ENCODE results near the gene ARHGEF6.

Gene ARHGEF6

DNA sequence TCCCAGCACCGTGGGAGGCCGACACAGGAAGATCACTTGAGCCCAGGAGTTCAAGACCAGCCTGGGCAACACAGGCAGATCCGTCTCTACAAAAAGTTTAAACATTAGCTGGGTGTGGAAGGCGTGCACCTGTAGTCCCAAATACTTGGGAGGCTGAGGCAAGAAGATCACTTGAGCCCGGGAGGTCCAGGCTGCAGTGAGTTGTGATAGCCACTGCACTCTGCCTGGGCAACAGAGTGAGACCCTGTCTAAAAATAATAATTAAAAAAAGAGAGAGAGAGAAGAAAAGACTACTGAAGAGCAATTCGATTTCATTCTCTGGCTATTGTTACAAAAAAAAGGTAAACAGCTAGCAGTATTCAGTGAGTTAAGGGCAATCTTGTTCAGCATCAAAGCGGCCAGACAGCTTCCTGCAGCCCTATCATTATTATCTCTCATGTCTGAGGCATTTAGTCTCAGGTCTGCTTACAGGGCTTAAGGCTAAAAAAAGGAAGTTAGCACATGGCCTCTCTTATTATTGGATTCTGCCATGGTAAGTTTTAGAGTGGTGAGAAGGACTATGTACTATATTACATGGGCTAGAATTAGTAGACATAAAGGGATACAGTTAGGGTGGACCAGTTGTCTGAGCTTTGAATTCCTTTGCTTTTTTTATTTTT is 37.9 kb downstream of the ARHGEF6 start:
- DNase-seq, result no peak

- DNase-seq, result no peak
These were observed 42.5 kb downstream of the ARHGEF6 start for GRCh38 chrX:136738049-136738729.

DNA sequence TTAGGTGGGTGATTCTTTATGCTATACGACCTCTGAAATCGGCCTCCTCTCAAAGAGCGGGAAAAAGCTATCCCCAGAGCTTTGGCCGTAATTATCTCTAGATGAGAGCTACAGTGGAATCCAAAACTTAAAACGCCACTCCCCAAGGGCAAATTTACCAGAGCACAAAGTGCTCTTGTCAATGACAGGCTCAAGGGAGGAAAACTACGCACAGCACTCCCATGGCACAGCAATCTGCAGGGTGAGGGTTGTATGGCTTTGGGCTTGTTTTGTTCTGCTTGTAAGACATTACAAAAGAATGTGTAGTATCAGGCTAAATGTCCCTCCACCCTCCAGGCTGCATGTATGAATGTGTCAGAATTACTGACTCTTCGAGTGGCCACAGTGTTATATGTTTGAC is 44.0 kb downstream of the ARHGEF6 start:
- DNase-seq, result no peak

DNA sequence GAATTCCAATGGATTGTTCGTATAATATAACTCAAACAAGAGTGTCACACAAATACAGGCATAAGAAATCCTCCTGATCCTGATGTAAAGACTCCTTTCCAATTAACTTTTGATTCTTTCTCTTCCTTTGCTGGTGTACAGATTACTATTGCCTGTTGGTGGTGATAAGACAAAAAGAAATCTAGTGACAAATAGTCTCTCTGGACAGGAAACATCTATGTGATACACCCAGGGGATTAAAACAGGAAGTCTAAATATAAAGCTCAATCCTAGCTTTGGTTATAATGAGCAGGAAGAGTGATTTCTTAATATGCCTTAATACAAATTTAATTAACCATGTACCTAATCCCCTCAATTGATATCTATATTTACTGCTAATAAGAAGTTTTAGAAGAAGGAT is 45.1 kb downstream of the ARHGEF6 start:
- DNase-seq, result no peak

- no peak for DNase-seq
These were observed 47.1 kb downstream of the ARHGEF6 start for GRCh38 chrX:136733613-136734012.

GRCh38 chrX:136731798-136732197 is 48.9 kb downstream of the ARHGEF6 start:
- no peak for DNase-seq

DNA sequence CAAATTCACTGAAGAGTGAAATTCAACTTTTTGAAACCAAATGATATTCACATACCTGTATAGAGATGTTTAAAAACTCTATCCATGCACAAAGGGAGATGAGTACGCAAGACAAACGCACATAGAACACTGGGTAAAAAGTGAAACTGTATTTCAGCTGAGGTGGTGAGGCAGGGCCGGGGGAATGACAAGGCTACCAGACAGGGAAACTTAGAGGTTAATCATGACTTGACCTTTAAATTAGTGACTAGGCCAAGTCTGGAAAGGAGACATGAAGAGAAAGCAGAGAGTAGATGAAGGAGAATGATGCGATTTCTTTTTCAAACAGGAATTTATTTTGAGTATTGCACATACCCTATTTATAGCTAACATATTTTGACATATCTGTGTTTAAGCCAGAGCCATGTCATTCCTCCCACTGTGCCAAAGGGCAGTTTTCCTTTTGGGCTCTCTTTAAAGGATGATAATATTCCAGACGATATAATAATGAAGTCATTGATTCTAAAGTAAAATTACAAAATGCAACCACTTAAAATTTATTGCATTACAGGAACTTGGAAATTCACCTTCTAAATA is 49.4 kb downstream of the ARHGEF6 start:
- DNase-seq, result no peak

- DNase-seq, result no peak
These were observed 52.3 kb downstream of the ARHGEF6 start for GRCh38 chrX:136728393-136728792.

DNA sequence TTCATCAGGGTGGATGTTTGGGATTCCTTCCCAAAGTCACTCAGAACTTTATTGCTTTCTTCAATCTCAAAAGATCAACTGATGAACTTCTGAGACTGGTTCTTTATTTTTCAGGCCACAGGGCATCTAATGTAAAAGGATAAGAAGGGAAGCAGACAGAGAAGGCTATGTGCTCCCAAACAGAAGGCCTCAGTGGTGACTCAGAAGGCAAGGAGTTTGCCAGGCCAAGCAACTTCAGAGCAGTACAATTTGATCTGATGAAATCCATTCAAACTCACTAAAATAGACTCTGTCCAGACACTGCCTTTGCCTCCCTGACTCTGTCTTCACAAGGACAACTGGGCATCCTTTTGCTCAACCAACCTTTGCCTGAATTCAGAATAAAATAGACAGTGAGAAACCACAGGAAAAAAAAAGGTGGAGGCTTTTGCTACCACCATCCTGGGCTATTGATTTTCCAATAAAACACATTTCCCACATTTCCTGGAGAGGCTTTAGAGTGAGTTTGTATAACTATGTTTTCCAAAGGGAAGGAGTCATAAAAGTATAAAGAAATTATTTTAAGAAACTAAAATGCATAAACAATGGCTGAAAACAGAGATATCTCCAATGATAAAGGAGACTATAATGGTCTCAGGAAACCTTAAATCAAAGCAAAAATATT is 55.2 kb downstream of the ARHGEF6 start:
- DNase-seq, result no peak

DNA sequence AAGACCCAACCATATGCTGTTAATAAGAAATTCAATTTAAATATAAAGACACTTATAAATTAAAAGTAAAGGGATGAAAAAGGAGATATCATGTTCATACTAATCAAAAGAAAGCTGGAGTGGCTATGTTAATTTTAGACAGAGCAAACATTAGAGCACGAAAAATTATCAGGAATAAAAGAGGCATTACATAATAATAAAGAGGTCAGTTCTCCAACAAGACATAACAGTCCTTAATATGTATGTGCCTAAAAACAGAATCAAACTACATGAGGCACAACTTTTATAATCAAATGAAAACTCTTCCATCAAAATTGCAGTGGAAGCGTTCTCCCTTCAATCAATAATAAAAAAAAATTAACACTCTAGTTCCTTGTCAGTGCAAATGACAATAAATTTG is 62.6 kb downstream of the ARHGEF6 start:
- DNase-seq, result no peak

DNA sequence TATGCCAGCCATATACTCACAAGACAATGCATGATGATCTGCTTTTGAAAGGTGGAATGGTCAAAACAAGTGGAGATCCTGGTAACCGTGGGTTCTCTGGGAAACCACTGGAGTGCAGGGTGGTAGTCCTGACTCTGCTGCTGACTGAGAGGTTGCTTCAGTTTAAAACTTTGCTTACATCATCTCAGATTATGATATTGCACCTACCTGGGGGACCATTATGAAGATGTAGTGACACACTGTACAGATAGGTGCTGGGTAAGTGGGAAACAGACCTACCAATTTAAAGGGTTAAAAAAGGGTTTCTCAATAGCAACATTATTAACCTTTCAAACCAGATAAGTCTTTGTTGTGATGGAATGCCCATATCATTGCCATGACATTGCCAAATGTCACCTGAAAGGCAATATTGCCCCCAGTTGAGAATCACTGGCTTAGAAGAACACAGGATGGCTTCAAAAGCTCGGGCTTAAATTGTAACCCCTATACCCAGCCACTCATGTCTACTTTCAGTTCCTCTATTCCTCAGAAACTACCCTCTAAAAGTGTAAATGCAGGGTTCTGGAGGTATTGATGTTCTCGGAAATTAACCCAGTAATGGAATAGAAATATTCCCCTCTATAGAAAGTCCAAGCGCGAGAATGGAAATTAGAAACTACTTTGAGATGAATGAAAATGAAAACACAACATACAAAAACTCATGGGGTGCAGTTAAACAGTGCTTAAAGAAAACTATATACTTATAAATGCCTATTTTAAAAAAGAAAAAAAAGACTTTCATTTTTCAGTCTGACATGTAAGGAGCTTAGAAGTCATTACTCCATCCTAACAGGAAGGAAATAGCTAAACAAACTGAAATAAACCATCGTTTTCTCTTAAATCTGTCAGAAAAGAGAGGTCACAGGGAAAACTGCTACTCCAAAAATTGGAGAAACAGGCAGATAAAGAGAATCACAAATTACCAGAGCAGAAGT is 65.8 kb downstream of the ARHGEF6 start:
- no peak for DNase-seq

- no peak for DNase-seq
These were observed 68.0 kb downstream of the ARHGEF6 start for GRCh38 chrX:136712650-136713310.

GRCh38 chrX:136711147-136711546 is 69.6 kb downstream of the ARHGEF6 start:
- no peak for DNase-seq

DNA sequence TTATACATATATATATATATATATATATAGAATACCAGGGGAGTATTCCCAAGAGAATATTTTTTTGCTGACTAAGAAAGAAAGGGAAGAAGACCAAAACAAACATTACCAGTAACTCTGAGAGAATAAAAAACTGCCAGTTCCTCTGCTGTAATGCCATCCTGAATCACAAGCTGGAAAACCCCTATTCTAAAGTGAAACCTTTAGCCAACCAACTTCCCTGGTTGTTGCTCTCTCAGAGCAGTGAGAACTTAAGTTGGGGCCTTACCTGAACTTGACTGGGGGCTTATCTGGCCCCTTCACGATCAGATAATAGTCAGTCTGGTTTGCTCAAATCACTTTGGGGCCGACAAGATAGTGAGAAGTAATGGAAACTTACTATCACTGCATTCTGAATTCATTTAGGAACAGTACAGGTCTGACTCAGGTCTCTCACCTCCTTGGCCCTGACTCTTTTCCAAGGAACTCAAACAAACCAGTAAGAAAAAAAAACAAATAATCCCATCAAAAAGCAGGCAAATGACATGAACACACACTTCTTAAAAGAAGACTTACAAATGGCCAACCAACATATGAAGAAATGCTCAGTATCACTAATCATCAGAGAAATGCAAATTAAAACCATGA is 70.3 kb downstream of the ARHGEF6 start:
- no peak for DNase-seq

GRCh38 chrX:136708348-136708747 is 72.4 kb downstream of the ARHGEF6 start:
- no peak for DNase-seq

- DNase-seq, result no peak
These were observed 83.6 kb downstream of the ARHGEF6 start for GRCh38 chrX:136697156-136697555.

GRCh38 chrX:136694431-136695087 is 86.2 kb downstream of the ARHGEF6 start:
- peak; percentile 22 for DNase-seq

- no peak for DNase-seq
These were observed 88.5 kb downstream of the ARHGEF6 start for GRCh38 chrX:136692271-136692670.

GRCh38 chrX:136691028-136691809 is 89.5 kb downstream of the ARHGEF6 start:
- DNase-seq, result no peak

GRCh38 chrX:136689436-136689835 is 91.3 kb downstream of the ARHGEF6 start:
- DNase-seq, result no peak

All from NCI-H510A treated with DMSO at 0.1 percent for 48 hours (cell line).